NOMO-1 (cell line): Measurements from ENCODE around the gene TMEM132E.

Experiments used
- DNase-seq, 2 experiments: peaks; one replicate each; lab custom pipeline; 2025; ENCODE audit not compliant: unreplicated experiment in 2 of 2; lab: John Stamatoyannopoulos, UW

The TMEM132E gene

DNA sequence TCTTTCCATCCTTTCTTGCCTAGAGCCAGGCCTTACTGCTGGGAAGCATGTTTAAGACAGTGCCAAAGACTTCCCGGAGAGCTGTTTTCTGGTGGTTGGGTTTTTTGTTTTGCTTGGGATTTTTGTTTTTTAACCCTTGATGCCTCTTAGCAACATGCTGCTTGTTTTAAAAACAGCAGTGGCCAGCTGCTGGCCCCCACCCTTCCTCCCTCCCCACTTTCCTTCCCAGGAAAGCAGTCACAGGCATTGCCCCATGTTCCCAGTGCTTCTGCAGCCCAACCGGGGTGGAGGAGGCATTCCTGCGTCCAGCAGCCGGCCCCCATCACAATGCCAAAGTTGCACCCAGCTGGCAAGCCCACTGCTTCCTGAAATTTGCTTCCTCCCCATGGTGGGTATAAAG, 12.6 kb downstream of the TMEM132E start:
- no peak for DNase-seq

DNA sequence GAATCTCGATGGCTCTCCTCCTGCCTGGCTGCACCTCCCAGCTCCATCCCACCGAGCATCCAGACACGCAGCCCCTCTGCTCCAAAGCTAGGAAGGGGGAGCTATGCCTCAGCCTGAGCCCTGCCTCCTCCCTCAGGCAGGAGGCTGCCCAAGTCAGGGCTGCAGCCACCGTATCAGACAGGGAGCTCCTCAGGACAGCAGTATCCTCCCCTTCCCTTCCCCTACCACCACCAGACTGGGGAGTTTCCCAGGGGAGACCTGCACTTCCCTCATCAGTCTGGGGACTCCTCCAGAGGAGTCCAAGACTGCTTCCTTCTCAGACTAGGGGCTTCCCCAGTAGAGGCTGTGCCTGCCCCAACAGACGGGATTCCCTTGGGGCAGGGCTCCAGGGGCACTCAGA, 17.5 kb downstream of the TMEM132E start:
- no peak for DNase-seq

- no peak for DNase-seq
These were observed 18.9 kb downstream of the TMEM132E start for GRCh38 chr17:34598161-34598776.

- DNase-seq = no peak
These were observed 22.0 kb downstream of the TMEM132E start for GRCh38 chr17:34601416-34601815.

GRCh38 chr17:34603974-34604373, 24.6 kb downstream of the TMEM132E start:
- DNase-seq = no peak

DNA sequence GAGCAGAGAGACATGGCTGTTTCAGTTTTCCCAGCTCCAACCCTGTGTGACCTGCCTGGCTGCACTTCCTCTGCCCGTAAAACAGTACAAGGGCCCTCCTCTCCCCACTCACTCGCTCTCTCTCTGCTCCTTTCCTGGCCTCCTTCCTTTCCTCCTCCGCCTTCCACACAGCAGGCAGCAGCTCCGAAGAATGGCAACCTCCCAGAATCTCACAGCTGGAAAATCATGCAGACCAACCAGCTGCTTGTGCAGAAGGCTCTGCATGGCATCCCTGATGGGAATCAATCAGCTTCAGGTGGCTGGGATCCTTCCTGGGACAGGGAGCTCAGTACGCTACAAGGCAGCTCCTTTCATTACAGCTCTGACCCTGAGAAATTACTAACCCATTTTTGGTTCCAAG, 27.4 kb downstream of the TMEM132E start:
- no peak for DNase-seq

DNA sequence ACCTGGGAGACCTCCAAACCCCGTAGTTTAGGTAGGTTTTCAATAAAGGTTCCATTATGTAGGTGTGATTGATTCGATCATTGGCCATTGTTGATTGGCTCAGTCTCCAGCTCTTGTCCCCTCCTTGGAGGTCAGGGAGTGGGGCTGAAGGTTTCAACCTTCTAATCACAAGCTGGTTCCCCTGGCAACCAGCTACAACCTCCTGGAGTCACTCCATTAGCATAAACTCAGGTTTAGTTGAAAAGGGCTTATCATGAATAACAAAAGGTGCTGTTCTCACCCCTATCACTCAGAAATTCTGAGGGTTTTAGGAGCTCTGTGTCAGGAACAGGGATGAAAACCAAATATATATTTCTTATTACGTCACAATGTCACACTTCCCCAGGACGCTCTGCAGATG, 28.5 kb downstream of the TMEM132E start:
- DNase-seq = no peak

DNA sequence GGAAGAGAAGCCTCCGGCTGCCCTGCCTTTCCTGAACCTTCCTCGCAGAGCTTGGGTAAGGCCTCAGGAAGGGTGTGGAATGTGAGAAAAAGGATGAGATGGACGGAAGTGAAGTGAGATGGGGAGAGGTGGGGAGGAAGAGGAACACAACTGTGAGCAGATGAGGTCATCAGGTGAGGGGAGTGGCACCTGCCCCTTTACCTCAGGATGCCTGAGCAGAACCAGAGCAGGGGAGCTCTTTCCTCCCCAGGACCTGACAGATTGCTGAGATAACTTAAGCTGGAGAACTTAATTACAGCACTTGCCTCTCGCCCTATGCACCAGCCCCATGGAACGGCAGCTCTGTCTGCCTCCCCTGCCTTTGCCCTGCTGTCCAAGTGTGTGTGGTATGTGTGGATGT, 29.8 kb downstream of the TMEM132E start:
- DNase-seq = no peak

GRCh38 chr17:34610039-34610438, 30.7 kb downstream of the TMEM132E start:
- no peak for DNase-seq

DNA sequence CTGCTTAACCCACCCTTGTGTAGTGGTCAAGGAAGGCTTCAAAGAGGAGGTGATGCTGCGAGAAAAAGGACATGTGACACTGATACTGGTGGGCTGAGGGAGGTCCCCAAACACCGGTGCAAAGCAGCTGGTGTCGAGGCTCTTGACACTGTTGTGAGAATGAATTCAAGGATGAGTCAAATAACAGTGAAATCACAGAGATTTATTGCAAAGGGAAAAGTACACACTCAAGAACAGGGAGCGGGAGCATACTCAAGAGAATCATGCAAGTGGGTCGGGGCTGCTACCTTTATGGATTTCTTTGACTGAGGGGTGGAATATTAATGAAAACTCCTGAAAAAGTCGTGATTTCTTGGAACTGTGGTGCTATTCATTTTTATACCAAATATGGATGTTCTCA, 31.1 kb downstream of the TMEM132E start:
- no peak for DNase-seq

- DNase-seq = no peak
These were observed 34.0 kb downstream of the TMEM132E start for GRCh38 chr17:34613064-34614019.

GRCh38 chr17:34614698-34615097, 35.3 kb downstream of the TMEM132E start:
- DNase-seq = no peak

- DNase-seq = no peak
These were observed 35.9 kb downstream of the TMEM132E start for GRCh38 chr17:34615326-34615725.

DNA sequence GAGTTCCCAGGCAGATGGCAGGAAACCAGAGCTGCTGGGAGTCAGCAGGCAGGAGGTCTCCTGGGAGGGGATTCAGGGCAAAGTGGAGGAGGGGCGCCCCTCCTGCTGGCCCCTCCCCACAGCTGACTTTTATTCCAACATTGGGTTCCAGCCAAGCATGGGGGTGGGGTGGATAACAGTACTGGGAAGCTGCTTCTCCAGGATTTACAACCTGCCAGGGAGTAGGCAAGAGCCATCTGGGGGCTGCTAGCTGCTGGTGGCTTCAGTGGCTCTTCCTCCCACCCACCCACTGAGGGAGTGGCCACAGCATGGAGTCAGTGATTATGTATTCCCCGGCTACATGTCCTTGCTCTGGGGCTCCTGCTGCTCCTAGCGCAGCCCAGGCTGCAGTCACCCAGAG, 36.8 kb downstream of the TMEM132E start:
- DNase-seq = no peak

GRCh38 chr17:34617398-34617797, 38.0 kb downstream of the TMEM132E start:
- DNase-seq = no peak

- DNase-seq = no peak
These were observed 40.4 kb downstream of the TMEM132E start for GRCh38 chr17:34619687-34620217.

DNA sequence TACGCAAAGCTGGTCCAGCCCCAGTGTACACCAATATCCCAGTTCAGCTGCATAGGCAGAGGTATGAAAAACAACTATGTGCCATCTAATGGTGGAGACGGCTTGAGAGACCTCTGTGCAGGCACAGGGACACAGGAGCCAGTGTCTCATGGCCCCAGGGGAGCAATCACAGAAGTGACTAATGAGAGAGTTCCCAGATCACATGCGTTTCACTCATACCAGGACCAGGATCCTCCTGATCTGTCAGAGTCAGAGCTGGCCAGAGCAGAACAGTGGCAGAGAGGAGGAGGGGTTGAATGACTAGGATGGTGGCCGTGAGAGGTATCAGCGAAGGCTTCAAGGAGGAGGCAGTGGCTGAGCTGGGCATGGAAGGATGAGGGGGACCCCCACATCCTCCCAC, 41.1 kb downstream of the TMEM132E start:
- DNase-seq = no peak

DNA sequence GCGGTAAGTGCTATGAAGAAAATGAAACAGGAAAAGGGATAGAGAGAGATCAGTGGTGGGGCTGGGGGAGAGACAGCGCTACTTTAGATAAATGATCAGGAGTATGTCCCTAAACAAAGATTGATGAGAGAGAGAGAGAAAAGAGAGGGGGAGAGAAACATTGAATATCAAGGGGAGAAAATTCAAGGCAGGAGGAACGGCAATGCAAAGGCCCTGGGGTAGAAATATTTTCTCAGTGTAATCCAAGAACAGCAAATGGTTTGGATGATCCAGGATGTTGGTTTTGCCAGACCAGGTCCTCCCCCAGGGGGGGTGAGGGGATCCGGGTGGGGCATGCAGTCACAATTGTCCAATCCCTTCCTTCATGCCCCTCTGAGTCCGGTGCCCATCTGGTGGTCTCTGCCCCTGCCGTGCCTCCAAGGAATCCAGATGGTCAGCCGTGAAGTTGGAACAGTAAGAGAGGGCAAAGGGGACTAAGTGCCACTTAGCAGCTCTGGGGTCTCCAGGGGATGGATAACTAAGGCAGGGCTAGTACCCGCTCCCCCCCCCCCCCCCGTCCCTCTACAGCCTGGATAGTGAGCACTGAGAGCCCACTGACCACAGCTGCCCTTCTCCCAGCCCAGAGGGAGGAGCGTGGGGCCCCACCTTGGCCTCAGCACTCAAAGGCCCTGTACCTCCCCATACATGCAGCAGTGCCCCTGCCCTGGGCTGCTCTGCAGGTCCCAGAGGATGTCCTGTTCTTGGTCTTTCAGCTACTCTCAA, 43.7 kb downstream of the TMEM132E start:
- no peak for DNase-seq

GRCh38 chr17:34623856-34624766, 44.7 kb downstream of the TMEM132E start:
- no peak for DNase-seq

DNA sequence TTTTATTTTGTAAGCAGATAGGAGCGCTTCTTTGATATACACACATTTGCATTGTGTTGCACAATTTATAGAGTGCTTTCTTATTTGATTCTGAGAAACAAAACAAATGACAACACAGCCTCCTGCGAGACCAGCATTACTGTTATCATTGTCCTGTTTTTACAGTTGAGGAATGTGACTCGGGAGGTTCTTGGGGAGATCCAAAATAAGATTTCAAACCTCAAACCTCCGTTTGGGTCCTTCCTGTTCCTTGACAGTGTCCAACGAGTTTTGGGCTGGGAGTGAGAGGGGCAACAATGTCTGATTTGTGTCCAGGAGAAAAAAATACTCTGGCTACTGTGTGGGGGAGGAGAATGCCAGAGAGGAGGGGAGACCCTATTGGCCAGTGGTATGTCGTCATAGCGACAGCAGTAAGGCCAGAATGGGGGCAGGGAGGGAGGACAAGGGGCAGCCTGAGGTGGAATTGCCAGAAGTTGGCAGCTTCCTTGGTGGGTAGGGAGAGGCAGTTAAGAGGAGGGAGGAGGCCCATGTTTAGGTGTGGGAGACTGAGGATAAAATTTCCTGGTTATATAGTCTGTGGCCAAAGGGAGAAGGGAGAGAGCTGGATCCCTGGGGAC, 45.5 kb downstream of the TMEM132E start:
- DNase-seq = no peak
